ENCODE data around the gene IL12RB2.
"Not testable (repeated sequence)": the region's sequence is repeated elsewhere in the genome, so short reads cannot be mapped to it uniquely, and the experiment has no call there.

IL12RB2 gene

DNA sequence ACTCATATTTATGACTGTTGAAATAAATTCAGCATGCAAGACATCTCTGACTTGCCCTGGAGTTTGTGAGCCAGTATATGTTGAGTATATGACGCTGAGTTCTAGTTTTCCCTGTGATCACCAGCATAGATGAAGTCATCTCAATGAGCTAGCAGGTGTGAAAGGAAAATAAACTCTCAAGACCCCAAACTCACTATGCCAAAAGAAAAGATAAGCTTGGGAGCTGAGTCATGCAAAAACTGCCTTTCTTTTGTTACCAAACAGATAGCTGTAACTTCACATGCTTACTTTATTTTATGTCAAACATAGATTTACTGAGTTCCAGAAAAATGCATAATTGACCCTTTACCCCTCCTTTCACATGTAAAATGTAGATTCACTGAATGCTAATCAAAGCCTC lies 69.6 kb downstream of the IL12RB2 start:
- Mint-ChIP-seq H3K4me3 (no peak overlapping the region), H3K9me3 (no peaks in the 10 kb centered on the region), H3K4me1 (ENCODE audit: low read depth) (peaks cover 7% of the 10 kb centered on the region), H3K27ac (no peak overlapping the region), H3K27me3 (no peaks in the 10 kb centered on the region), H3K36me3 (ENCODE audit: low read depth) (peaks cover 94% of the 10 kb centered on the region)
- DNase-seq, result no peak

DNA sequence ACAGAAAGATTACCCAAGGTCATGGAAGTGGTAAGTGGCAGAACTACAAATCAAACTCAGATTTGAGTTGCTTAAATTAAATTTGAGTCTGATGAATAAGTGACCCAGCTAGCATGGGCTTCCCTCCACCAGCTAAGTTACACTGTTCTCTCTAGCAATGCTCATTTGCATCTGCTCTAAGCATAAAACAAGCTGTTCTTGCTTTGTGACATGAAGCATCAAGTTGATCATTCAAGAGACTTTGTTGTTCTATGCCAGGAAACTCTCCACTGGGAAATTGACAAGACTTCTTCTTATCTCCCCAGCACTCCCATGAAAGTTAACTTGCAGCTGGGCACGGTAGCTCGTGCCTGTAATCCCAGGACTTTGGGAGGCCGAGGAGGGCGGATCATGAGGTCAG lies 73.5 kb downstream of the IL12RB2 start:
- no peak for DNase-seq
- H3K27ac Mint-ChIP-seq, result no peak overlapping the region
- H3K4me1 Mint-ChIP-seq (ENCODE audit: low read depth), result peaks cover 7% of the 10 kb centered on the region
- H3K27me3 Mint-ChIP-seq, result no peaks in the 10 kb centered on the region
- H3K9me3 Mint-ChIP-seq, result peaks cover 26% of the 10 kb centered on the region
- H3K4me3 Mint-ChIP-seq, result no peak overlapping the region
- peaks cover 97% of the 10 kb centered on the region for H3K36me3 Mint-ChIP-seq (ENCODE audit: low read depth)

DNA sequence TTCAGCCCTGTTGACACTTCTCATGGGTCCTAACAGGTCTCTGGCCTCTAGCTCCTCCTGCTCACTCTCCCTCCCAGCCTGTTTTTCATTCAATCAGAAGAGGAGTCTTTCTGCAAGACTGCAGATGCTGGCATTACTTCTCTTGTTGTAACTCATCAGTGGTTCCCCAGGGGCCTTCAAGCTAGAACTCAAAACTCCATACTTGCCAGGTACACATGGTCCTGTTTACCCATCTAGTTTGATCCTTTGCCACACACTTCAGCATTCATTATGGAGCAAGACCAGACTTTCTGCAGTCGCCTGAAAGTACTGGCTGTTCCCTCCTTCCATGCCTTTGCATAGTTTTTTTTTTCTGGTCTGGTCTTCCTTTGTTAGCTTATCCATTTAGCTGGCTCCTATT lies 74.6 kb downstream of the IL12RB2 start:
- Mint-ChIP-seq H3K36me3 (ENCODE audit: low read depth) (peaks cover 96% of the 10 kb centered on the region), H3K9me3 (peaks cover 28% of the 10 kb centered on the region), H3K27ac (no peak overlapping the region), H3K27me3 (no peaks in the 10 kb centered on the region), H3K4me1 (ENCODE audit: low read depth) (peaks cover 3% of the 10 kb centered on the region), H3K4me3 (no peak overlapping the region)
- no peak for DNase-seq

DNA sequence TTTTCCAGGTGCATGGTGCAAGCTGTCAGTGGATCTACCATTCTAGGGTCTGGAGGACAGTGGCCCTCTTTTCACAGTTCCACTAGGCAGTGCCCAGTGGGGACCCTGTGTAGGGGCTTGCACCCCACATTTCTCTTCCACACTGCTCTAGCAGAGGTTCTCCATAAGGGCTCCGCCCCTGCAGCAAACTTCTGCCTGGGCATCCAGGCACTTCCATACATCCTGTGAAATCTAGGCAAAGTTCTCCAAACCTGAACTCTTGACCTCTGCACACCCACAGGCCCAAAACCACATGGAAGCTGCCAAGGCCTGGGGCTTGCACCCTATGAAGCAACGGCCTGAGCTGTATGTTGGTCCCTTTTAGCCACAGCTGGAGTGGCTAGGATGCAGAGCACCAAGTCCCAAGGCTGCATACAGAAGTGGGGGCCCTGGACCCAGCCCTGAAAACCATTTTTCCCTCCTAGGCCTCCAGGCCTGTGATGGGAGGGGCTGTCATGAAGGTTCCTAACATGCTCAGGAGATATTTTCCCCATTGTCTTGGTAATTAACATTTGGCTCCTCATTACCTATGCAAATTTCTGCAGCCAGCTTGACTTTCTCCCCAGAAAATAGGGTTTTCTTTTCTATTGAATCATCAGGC lies 76.4 kb downstream of the IL12RB2 start:
- no peak overlapping the region for H3K27ac Mint-ChIP-seq
- peaks cover 2% of the 10 kb centered on the region for H3K4me1 Mint-ChIP-seq (ENCODE audit: low read depth)
- peaks cover 95% of the 10 kb centered on the region for H3K36me3 Mint-ChIP-seq (ENCODE audit: low read depth)
- no peak for DNase-seq
- H3K4me3 Mint-ChIP-seq, result no peak overlapping the region
- no peaks in the 10 kb centered on the region for H3K27me3 Mint-ChIP-seq
- peaks cover 28% of the 10 kb centered on the region for H3K9me3 Mint-ChIP-seq

DNA sequence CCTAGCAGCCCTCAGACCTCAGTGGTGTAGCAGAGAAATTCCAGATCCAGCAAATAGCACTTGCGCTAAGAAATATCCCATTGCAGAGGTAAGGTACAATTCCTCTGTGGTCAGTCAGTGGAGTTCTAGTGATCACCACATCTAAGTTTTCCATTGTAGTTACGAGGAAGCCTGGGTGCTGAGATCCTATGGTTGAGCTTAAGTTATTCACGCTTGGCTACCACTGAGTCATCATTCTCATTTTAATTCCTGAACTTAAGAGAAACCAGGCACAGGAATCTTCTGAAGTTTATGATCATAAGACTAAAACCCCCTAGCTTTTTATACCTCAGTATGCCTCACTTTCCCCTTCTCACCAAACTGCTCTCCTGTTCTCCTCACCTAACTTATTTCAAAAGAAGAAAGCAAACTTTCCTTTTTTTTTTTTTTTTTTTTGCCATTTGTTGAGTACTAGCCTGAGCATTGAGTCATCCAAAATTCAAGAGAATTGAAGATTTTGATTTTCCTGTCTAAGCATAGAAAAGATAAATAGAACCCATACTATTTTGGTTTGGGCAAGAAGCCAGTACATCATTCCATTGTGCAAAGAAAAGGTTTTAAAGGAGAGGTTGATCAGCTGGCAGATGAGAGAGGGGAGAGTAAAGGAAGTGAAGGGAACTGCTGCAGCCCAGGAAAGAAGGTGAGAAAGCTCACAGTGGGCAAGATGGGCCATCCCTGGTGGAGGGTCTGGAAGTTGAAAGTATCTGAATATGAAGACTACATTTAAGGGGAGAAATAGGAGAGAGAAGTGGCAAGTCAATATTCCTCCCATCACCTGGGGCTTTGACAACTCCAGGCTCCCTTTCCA lies 82.6 kb downstream of the IL12RB2 start:
- no peaks in the 10 kb centered on the region for H3K27me3 Mint-ChIP-seq
- peak overlapping the region; percentile 41 for H3K27ac Mint-ChIP-seq
- no peak for DNase-seq
- peaks cover 5% of the 10 kb centered on the region for H3K9me3 Mint-ChIP-seq
- H3K4me1 Mint-ChIP-seq (ENCODE audit: low read depth), result peaks cover 12% of the 10 kb centered on the region
- no peak overlapping the region for H3K4me3 Mint-ChIP-seq
- H3K36me3 Mint-ChIP-seq (ENCODE audit: low read depth), result peaks cover 94% of the 10 kb centered on the region

DNA sequence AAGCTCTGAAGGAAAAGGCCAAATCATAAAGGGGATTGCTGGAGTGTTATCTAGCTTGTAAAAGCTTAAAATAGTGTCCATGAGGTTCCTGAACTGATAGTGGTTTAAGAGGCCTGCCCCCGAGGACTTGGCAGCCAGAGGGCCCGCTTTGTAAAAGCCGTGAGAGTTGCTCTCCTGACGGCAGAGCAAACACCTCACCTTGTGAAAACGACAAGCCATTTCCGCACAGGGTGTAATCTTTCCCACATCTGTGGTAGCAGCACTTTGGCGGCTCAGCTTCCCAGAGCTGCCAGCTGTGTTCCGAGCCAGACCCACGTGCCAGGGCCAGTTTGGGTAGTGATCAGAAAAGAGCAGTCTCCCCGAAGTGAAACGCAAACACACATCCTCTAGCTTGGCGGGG lies 85.6 kb downstream of the IL12RB2 start:
- no peak for DNase-seq
- Mint-ChIP-seq H3K4me1 (ENCODE audit: low read depth) (peaks cover 15% of the 10 kb centered on the region), H3K27me3 (no peaks in the 10 kb centered on the region), H3K4me3 (no peak overlapping the region), H3K27ac (peak overlapping the region; percentile 18), H3K36me3 (ENCODE audit: low read depth) (peaks cover 95% of the 10 kb centered on the region), H3K9me3 (no peaks in the 10 kb centered on the region)

DNA sequence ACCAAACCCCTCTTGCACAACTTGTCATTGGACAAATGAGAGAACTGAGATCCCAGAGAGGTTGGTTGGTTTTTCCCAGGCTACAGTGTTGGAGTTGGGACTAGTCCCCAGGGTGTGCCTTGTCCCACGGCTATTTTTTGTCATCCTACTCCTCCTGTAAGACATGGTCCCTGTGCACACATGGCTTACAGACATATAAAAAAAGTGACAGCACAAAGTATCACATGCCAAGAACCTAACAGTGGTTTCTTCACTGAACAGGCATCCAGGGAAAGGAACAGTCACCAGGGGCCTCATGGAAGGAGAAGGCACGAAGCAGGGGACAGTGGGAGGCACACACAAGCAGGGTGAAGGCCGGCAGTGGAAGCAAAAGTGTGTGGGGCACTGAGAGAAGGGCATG lies 86.1 kb downstream of the IL12RB2 start:
- no peak overlapping the region for H3K4me3 Mint-ChIP-seq
- H3K36me3 Mint-ChIP-seq (ENCODE audit: low read depth), result peaks cover 96% of the 10 kb centered on the region

DNA sequence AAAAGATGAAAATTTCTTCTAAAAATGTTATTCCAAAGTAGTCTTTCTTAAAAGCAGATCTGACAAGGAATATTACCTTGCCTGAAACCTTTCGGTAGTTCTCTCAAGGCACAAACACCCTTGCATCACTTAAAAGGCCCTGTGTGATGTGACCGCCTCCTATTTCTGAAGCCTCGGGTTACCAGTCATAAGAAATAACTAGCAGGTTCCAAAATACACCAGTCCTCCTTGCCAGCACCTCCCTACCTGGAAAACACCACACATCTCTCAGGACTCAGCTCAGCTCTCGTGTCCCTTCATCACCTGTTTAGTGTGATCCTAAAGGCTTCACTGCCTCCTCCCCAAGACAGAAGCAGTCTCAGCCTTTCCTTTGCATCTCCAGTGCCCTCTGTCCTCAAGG lies 86.9 kb downstream of the IL12RB2 start:
- Mint-ChIP-seq H3K36me3 (ENCODE audit: low read depth) (peaks cover 96% of the 10 kb centered on the region), H3K4me1 (ENCODE audit: low read depth) (peaks cover 25% of the 10 kb centered on the region), H3K9me3 (no peaks in the 10 kb centered on the region), H3K27ac (peak overlapping the region; percentile 50), H3K4me3 (no peak overlapping the region), H3K27me3 (no peaks in the 10 kb centered on the region)
- no peak for DNase-seq

More for the DNA sequence above, 86.1 kb downstream of the IL12RB2 start:
- H3K27me3 Mint-ChIP-seq, result no peaks in the 10 kb centered on the region
- peaks cover 19% of the 10 kb centered on the region for H3K4me1 Mint-ChIP-seq (ENCODE audit: low read depth)
- no peak for DNase-seq
- H3K27ac Mint-ChIP-seq, result peak overlapping the region; percentile 18
- H3K9me3 Mint-ChIP-seq, result no peaks in the 10 kb centered on the region

DNA sequence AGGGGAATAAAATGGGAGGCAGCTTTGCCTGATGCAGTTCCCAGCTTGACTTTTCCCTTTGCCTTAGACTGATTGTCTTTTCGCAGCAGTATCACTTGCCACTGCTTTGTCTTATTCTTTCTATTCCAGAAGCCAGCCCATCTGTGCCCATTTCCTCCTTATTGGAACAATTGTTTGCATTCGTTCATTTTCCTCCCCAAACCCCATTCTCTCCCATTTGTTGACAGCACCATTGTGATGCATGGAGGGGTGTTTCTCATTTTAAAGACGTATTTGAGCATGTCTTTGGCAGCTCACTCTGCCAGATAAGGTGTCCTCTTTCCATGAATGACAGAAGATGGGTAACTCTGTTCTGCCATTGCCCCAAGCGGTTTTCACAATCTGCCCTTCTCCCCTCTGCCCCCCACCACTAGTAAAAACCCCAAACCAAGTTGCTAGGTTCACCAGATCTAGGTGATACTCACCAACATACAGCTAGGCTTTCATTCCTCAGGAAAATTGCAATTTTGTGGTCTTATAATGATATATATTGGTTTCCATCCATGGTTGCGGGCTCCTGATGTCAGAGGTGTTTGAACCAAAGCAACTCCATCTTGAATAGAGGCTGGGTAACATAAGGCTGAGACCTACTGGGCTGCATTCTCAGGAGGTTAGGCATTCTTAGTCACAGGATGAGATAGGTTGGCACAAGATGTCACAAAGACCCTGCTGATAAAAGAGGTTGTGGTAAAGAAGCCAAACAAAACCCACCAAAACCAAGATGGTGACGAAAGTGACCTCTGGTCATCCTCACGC lies 91.7 kb downstream of the IL12RB2 start:
- H3K4me3 Mint-ChIP-seq, result peak overlapping the region; percentile 6
- peaks cover 82% of the 10 kb centered on the region for H3K36me3 Mint-ChIP-seq (ENCODE audit: low read depth)
- no peak for DNase-seq
- H3K9me3 Mint-ChIP-seq, result no peaks in the 10 kb centered on the region
- no peaks in the 10 kb centered on the region for H3K27me3 Mint-ChIP-seq
- peaks cover 40% of the 10 kb centered on the region for H3K4me1 Mint-ChIP-seq (ENCODE audit: low read depth)
- peak overlapping the region; percentile 79 for H3K27ac Mint-ChIP-seq

DNA sequence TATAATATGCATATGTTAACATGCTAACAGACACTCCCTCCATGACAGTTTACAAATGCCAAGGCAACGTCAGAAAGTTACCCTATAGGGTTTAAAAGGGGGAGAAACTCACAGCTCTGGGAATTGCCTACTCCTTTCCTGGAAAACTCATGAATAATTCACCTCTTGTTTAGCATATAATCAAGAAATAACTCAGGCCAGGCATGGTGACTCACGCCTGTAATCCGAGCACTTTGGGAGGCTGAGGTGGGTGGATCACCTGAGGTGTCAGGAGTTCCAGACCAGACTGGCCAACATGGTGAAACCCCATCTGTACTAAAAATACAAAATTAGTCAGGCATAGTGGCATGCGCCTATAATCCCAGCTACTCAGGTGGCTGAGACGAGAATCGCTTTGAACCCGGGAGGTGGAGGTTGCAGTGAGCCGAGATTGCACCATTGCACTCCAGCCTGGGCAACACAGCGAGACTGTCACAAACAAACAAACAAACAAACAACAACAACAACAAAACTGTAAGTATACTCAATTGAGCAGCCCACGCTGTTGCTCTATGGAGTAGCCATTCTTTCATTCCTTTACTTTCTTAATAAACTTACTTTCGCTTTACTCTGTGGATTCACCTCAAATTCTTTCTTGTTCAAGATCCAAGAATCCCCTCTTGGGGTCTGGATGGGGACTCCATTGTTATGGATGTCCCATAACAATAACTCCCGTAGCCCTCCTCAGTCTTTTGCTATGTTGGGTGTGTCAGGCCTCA lies 92.5 kb downstream of the IL12RB2 start:
- H3K36me3 Mint-ChIP-seq (ENCODE audit: low read depth), result peaks cover 82% of the 10 kb centered on the region
- H3K27ac Mint-ChIP-seq, result peak overlapping the region; percentile 79
- peak; percentile 59 for DNase-seq
- H3K4me3 Mint-ChIP-seq, H3K27me3 Mint-ChIP-seq, H3K9me3 Mint-ChIP-seq: not testable (repeated sequence)
- H3K4me1 Mint-ChIP-seq (ENCODE audit: low read depth), result peaks cover 40% of the 10 kb centered on the region

DNA sequence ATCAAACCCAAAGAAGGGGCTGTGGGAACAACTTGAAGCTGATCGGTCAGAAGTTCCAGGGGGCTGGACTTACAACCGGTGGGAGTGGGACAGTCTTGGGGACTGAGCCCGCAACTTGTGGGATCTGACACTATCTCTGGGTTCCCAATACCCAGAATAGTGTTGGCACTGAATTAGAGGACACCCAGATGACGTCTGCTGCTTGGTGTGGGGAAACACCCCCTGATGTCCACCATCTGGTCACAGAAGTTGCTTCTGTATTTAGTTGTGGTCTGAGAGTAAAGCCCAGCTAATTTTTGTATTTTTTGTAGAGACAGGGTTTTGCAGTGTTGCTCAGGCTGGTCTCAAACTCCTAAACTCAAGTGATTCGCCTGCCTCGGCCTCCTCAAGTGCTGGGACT lies 93.8 kb downstream of the IL12RB2 start:
- peaks cover 44% of the 10 kb centered on the region for H3K4me1 Mint-ChIP-seq (ENCODE audit: low read depth)
- H3K9me3 Mint-ChIP-seq, result no peaks in the 10 kb centered on the region
- no peaks in the 10 kb centered on the region for H3K27me3 Mint-ChIP-seq
- peaks cover 82% of the 10 kb centered on the region for H3K36me3 Mint-ChIP-seq (ENCODE audit: low read depth)
- H3K4me3 Mint-ChIP-seq, result no peak overlapping the region
- H3K27ac Mint-ChIP-seq, result peak overlapping the region; percentile 79
- no peak for DNase-seq

DNA sequence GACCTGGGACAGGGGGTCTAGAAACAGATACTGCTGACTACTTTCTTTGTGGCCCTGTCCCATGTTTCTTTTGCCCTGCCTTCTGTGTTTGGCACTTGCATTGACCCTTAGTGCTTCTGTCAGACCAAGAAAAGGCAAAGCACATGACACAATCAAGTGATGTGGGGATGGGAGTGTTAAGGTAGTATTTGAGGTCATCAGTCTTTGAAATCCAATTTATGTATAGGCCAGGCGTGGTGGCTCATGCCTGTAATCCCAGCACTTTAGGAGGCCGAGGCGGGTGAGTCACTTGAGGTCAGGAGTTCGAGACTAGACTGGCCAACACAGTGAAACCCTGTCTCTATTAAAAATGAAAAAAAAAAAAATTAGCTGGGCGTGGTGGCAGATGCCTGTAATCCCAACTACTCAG lies 96.5 kb downstream of the IL12RB2 start:
- Mint-ChIP-seq H3K9me3 (no peaks in the 10 kb centered on the region), H3K4me1 (ENCODE audit: low read depth) (peaks cover 34% of the 10 kb centered on the region), H3K36me3 (ENCODE audit: low read depth) (peaks cover 77% of the 10 kb centered on the region), H3K27me3 (no peaks in the 10 kb centered on the region), H3K27ac (peak overlapping the region; percentile 77), H3K4me3 (no peak overlapping the region)
- DNase-seq, result no peak

DNA sequence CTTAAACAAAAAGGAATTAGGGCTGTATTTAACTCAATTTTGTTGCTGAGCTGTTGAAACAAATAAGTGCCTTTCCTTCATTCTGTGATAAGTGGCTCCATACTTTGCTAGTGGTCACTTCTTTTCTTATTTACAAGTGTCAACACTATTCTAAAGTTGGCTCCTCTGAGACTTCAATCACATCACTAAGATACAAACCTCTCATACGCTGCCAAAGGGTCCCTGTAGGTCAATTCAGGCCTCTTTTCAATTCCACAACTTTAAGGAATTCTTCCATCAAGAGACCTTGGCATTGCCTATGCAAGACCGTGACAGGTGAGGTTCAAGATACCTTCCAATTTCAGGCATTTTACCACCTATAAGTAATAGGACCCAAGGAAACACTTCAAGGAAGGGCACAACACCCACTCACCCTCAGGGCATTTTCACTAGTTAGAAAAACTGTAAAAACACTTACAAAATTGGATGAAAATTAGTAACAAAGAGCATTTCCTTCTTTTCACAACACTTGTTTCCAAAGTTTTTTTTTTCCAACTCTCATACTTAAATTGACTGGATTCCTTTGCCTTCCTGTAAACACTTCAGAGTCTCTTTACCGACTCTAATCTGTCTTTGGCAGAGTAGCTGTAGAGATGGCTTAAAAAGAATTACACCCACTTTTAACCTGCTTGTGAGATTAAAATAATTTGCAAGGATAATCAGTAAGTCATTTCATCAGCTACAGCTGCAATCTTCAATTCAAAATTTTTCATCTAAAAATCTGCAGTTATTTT lies 98.0 kb downstream of the IL12RB2 start:
- Mint-ChIP-seq H3K9me3 (no peaks in the 10 kb centered on the region), H3K27ac (peak overlapping the region; percentile 71), H3K36me3 (ENCODE audit: low read depth) (peaks cover 78% of the 10 kb centered on the region), H3K27me3 (no peaks in the 10 kb centered on the region), H3K4me3 (no peak overlapping the region), H3K4me1 (ENCODE audit: low read depth) (peaks cover 34% of the 10 kb centered on the region)
- no peak for DNase-seq
